Endothelial cell of umbilical vein (primary cell): ENCODE results near the gene EXOC6B. TPM values are rescaled to one million over a fixed set of nuclear protein-coding genes. Genes with fewer than 3 reads are reported as not detected.

ENCODE experiments used
- BruUV-seq: library from RNA; stranded (reverse); fragments of 400-500 nt; replicated peaks from 2 replicates; lab custom pipeline; 2021; lab: Mats Ljungman, UMichigan
- CTCF ChIA-PET: fragments of 300-600, 350-600 bp; sonication (Branson Sonifier 250); formaldehyde crosslinking; loops from one replicate; lab custom pipeline; 2021; ENCODE audit warnings: antibody characterized with exemption, inconsistent platforms; lab: Charles Lee
- POLR2A ChIA-PET: fragments of 300-600, 350-600 bp; sonication (Branson Sonifier 250); formaldehyde crosslinking; loops from one replicate; lab custom pipeline; 2021; ENCODE audit warnings: antibody characterized with exemption, inconsistent platforms; lab: Charles Lee
- DNase-seq: peaks from one replicate; pipeline ENCODE4 v3.0.0-alpha.2; 2011; ENCODE audit warnings: low read depth, low spot score
- FAIRE-seq: peaks from 2 replicates; lab custom pipeline; 2011; peaks lifted over from hg19 to GRCh38; lab: Jason Lieb, UNC
- H2AFZ ChIP-seq: 2 replicates; pipeline ENCODE4 v1.6.0; 2012; ENCODE audit warnings: low read depth, low read length, control low read depth, inconsistent platforms
- H3K27ac ChIP-seq: 2 replicates; pipeline ENCODE4 v1.5.1; 2011; ENCODE audit warnings: low read depth, mild to moderate bottlenecking, control low read depth, low read length, moderate library complexity; ENCODE audit not compliant: insufficient read depth
- H3K27me3 ChIP-seq, 2 experiments: 2 replicates each; pipeline versions ENCODE4 v1.6.0 to v1.6.1; 2011; ENCODE audit warnings: low read length in 2 of 2, mixed read lengths in 1 of 2; ENCODE audit not compliant: control insufficient read depth in 2 of 2, insufficient read depth in 2 of 2
- H3K36me3 ChIP-seq, 2 experiments: 2 replicates in 1 of 2; 3 replicates in 1 of 2; pipeline ENCODE4 v1.5.1; 2011; ENCODE audit warnings: low read length in 2 of 2, mild to moderate bottlenecking in 1 of 2, moderate library complexity in 1 of 2; ENCODE audit not compliant: control insufficient read depth in 2 of 2, insufficient read depth in 2 of 2; ENCODE audit errors: extremely low read depth in 1 of 2
- H3K4me1 ChIP-seq: 3 replicates; pipeline ENCODE4 v1.5.1; 2011; ENCODE audit warnings: mild to moderate bottlenecking, low read length; ENCODE audit not compliant: control insufficient read depth, insufficient read depth; ENCODE audit errors: extremely low read depth
- H3K4me2 ChIP-seq: 2 replicates; pipeline ENCODE4 v1.6.1; 2011; ENCODE audit warnings: low read length, control low read depth, mixed read lengths; ENCODE audit not compliant: insufficient read depth
- H3K4me3 ChIP-seq, 3 experiments: fragments of 200-600 bp in 1 of 3; sonication (generic), shearing (Covaris generic) in 1 of 3; replicated peaks in 1 of 3; 2 replicates each; pipeline ENCODE4 v1.5.1; 2011 to 2016; ENCODE audit warnings: control low read depth in 3 of 3, low read length in 3 of 3, mild to moderate bottlenecking in 2 of 3, inconsistent platforms in 1 of 3, low read depth in 1 of 3, moderate library complexity in 1 of 3; ENCODE audit not compliant: insufficient read depth in 1 of 3
- H3K79me2 ChIP-seq: 2 replicates; pipeline ENCODE4 v1.6.0; 2012; ENCODE audit warnings: low read length, inconsistent platforms; ENCODE audit not compliant: control insufficient read depth, insufficient read depth
- H3K9ac ChIP-seq: replicated peaks from 2 replicates; pipeline ENCODE3; 2011; ENCODE audit warnings: low read length, control low read depth; ENCODE audit not compliant: insufficient read depth; ENCODE audit errors: extremely low read depth
- H3K9me1 ChIP-seq: replicated peaks from 3 replicates; pipeline ENCODE4 v1.6.0; 2011; ENCODE audit warnings: mild to moderate bottlenecking, low read length; ENCODE audit not compliant: control insufficient read depth, insufficient read depth; ENCODE audit errors: extremely low read depth
- H3K9me3 ChIP-seq: replicated peaks from 2 replicates; pipeline ENCODE4 v1.5.1; 2012; ENCODE audit warnings: low read length, inconsistent platforms; ENCODE audit not compliant: control insufficient read depth, insufficient read depth
- H4K20me1 ChIP-seq: replicated peaks from 2 replicates; pipeline ENCODE3; 2011; ENCODE audit warnings: mild to moderate bottlenecking, low read length; ENCODE audit not compliant: control insufficient read depth, insufficient read depth; ENCODE audit errors: extremely low read depth
- EZH2 ChIP-seq: IDR thresholded peaks from 2 replicates; pipeline ENCODE4 v1.6.1; 2012; ENCODE audit warnings: borderline replicate concordance, low read depth, mild to moderate bottlenecking, moderate library complexity, low read length, inconsistent platforms; ENCODE audit not compliant: severe bottlenecking
- FOS ChIP-seq: IDR thresholded peaks from 2 replicates; pipeline ENCODE4 v1.6.1; 2011; ENCODE audit warnings: mild to moderate bottlenecking, low read length, moderate library complexity, borderline replicate concordance; ENCODE audit not compliant: insufficient read depth
- GATA2 ChIP-seq: IDR thresholded peaks from 2 replicates; pipeline ENCODE4 v1.7.0; 2011; ENCODE audit warnings: low read depth, mild to moderate bottlenecking, moderate library complexity, mixed read lengths, low read length; ENCODE audit not compliant: insufficient read length, insufficient read depth
- JUN ChIP-seq: IDR thresholded peaks from 2 replicates; pipeline ENCODE4 v1.6.1; 2011; ENCODE audit warnings: borderline replicate concordance, low read depth; ENCODE audit not compliant: insufficient read length, insufficient read depth
- MYC ChIP-seq: IDR thresholded peaks from one replicate; pipeline ENCODE4 v1.6.1; 2011; ENCODE audit warnings: mild to moderate bottlenecking, low read depth, low read length
- POLR2A ChIP-seq: IDR thresholded peaks from 2 replicates; pipeline ENCODE4 v1.6.1; 2012; ENCODE audit warnings: low read depth, mild to moderate bottlenecking, control low read depth, low read length
- POLR2AphosphoS5 ChIP-seq: IDR thresholded peaks from 2 replicates; pipeline ENCODE4 v1.6.1; 2012; ENCODE audit warnings: low read depth, mild to moderate bottlenecking, control low read depth, low read length, moderate library complexity; ENCODE audit not compliant: insufficient read depth
- dilution Hi-C: fragments of 300-500 bp; cut with MboI; formaldehyde crosslinking; loops from one replicate; pipeline ENCODE4 v1.15.0; 2019; ENCODE audit warnings: low sequenced_read_pairs; ENCODE audit not compliant: extremely low pct_ligation_motif_present
- intact Hi-C: fragments of 100-400 bp; cut with micrococcal nuclease; formaldehyde crosslinking; loops from one replicate; pipeline ENCODE4 v1.10.0; 2022
- polyA plus RNA-seq, 4 experiments: library from polyadenylated mRNA; depleted of rRNA in 3 of 4; stranded (reverse) in 3 of 4; unstranded in 1 of 4; fragments of >200 nt; gene quantifications; 2 replicates each; pipeline versions ENCODE4 v1.2.1 to v1.2.3, GENCODE V29; 2011 to 2012; ENCODE audit warnings: missing spikeins in 1 of 4
- total RNA-seq: library from RNA; stranded (reverse); gene quantifications from 2 replicates; pipeline ENCODE4 v1.2.3, GENCODE V29; 2021
- TF ChIP-seq, protein P1 (sequence below): IDR thresholded peaks from 2 replicates; pipeline ENCODE4 v1.6.1; 2011; ENCODE audit not compliant: insufficient read depth, insufficient read length
- TF ChIP-seq, protein P2 (sequence below), 2 donors: IDR thresholded peaks; 1 replicate in 1 of 2; 2 replicates in 1 of 2; pipeline ENCODE4 v1.5.1; 2011; ENCODE audit warnings: low read length in 2 of 2, mild to moderate bottlenecking in 2 of 2, moderate library complexity in 2 of 2, control low read depth in 1 of 2, inconsistent platforms in 1 of 2, low read depth in 1 of 2; ENCODE audit not compliant: insufficient read depth in 1 of 2; ENCODE audit errors: extremely low read depth in 1 of 2

The EXOC6B gene
- total and polyA plus RNA-seq, 2 donors (not counting 3 experiments of a cell fraction or from before 2014, with no cell fraction given): 10.8 to 34.8 TPM

DNA sequence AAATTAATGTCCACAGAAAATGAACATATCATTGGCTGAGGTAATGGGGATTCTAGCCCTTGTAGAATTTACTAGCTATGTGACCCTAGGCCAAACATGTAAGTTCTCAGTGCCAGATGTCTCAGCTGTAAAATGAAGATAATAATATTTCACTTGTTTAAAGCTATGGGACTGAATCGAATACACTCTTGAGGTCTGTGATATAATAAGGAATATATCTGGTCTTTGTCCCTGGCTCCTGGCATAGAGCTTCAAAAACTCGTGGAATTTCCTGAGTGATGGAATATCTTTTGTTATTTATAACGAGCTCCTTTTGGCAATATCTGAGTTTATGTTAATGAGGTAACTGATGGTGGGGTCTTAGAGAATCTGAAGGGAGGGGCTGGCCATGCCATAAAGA lies 476.8 kb downstream of the EXOC6B start:
- TF ChIP-seq POLR2A (no peak), JUN (no peak), MYC (no peak), EZH2 (no peak), POLR2AphosphoS5 (no peak), GATA2 (no peak), FOS (no peak)
- TF ChIP-seq, protein P1, sequence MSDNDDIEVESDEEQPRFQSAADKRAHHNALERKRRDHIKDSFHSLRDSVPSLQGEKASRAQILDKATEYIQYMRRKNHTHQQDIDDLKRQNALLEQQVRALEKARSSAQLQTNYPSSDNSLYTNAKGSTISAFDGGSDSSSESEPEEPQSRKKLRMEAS: no peak
- Histone ChIP-seq H3K4me1 (no peaks in the 10 kb centered on the region), H3K27ac (no peak overlapping the region), H3K79me2 (no peaks in the 10 kb centered on the region), H3K9me1 (no peaks in the 10 kb centered on the region), H3K9ac (no peak overlapping the region), H3K4me3 (no peak overlapping the region), H3K4me2 (no peak overlapping the region), H4K20me1 (no peaks in the 10 kb centered on the region), H3K36me3 (no peaks in the 10 kb centered on the region), H3K27me3 (no peaks in the 10 kb centered on the region), H2AFZ (no peak overlapping the region), H3K9me3 (no peaks in the 10 kb centered on the region)
- intact Hi-C loops (no loop called here), dilution Hi-C loops (no loop called here)
- BruUV-seq: no TSS peak
- ChIA-PET CTCF (interaction anchor here (0.6 to 1.9 kb wide), 10 partner anchors 11 to 1841 kb away, joined by 3 to 8 read pairs (median 4); no protein-coding TSS in a partner anchor), POLR2A (no interaction called here)
- DNase-seq (peak; percentile 85), FAIRE-seq (peak; percentile 15)

DNA sequence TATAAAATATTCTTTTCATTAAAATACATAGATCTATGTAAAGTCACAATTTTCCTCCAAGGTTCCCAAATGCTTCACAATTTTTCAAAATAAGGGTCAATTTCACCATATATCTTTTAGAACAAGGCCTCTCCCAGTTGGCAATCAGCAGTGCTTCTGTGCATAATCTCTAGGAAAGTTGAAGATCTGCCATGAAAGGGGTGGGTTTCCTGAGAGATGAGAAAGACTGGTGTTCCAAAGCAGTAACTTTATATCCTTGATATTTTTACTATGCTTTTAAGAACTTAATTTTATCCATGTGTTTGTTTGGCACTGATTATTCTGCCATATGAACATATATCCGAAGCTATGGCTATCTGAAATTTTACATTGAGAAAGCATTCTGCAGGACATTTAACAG lies 478.8 kb downstream of the EXOC6B start:
- ChIA-PET CTCF (interaction anchor here (0.5 kb wide), 1 partner anchor 52 kb away, joined by 4 read pairs; no protein-coding TSS in a partner anchor), POLR2A (no interaction called here)
- Histone ChIP-seq H4K20me1 (no peaks in the 10 kb centered on the region), H3K9me1 (no peaks in the 10 kb centered on the region), H3K4me1 (no peaks in the 10 kb centered on the region), H3K27ac (no peak overlapping the region), H3K4me2 (no peak overlapping the region), H3K79me2 (no peaks in the 10 kb centered on the region), H3K27me3 (no peaks in the 10 kb centered on the region), H2AFZ (no peak overlapping the region), H3K9ac (no peak overlapping the region), H3K36me3 (no peaks in the 10 kb centered on the region), H3K4me3 (no peak overlapping the region), H3K9me3 (no peaks in the 10 kb centered on the region)
- no peak for FAIRE-seq
- DNase-seq: no peak
- TF ChIP-seq MYC (no peak), POLR2A (no peak), GATA2 (no peak), FOS (no peak)
- TF ChIP-seq, protein P2, sequence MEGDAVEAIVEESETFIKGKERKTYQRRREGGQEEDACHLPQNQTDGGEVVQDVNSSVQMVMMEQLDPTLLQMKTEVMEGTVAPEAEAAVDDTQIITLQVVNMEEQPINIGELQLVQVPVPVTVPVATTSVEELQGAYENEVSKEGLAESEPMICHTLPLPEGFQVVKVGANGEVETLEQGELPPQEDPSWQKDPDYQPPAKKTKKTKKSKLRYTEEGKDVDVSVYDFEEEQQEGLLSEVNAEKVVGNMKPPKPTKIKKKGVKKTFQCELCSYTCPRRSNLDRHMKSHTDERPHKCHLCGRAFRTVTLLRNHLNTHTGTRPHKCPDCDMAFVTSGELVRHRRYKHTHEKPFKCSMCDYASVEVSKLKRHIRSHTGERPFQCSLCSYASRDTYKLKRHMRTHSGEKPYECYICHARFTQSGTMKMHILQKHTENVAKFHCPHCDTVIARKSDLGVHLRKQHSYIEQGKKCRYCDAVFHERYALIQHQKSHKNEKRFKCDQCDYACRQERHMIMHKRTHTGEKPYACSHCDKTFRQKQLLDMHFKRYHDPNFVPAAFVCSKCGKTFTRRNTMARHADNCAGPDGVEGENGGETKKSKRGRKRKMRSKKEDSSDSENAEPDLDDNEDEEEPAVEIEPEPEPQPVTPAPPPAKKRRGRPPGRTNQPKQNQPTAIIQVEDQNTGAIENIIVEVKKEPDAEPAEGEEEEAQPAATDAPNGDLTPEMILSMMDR (IDR thresholded peaks at IDR 0.05; ENCODE audit: extremely low read depth in 1 of 2, insufficient read depth in 1 of 2, low read depth in 1 of 2, low read length in 2 of 2): no peak
- dilution Hi-C loops: no loop called here
- intact Hi-C loops: no loop called here
- no TSS peak for BruUV-seq
